ENCODE results near the gene EIF3L.

The EIF3L gene

DNA sequence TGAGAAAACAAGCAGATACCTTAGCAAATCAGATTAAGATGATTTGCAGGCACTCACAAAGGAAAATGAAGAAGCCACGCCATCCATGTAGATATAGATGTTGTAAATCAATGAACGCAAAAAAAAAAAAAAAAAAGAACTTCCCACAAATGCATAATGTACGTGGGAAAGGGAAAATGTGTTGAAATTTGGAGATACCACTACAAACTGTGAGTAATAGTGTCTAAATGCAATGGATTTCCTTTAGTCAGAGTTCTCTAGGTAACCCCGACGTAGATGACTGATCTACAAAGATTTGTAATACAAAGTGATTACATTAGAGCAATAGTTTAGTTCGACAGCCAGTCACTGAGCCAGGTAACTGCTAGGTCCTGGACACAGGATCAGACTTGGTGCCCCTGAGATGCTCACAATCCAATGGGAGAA lies 4.3 kb upstream of the EIF3L start:
- no peak for TF ChIP-seq CTCF (conservative IDR thresholded peaks at IDR 0.05; ENCODE audit: low read depth, low read length)
- peak overlapping the region; percentile 47 for H3K4me3 ChIP-seq (ENCODE audit: low read depth, low read length)
- DNase-seq (ENCODE audit: low read depth): no peak

GRCh38 chr22:37846433-37846832 lies 2.8 kb upstream of the EIF3L start:
- DNase-seq (ENCODE audit: low read depth): no peak
- TF ChIP-seq CTCF (conservative IDR thresholded peaks at IDR 0.05; ENCODE audit: low read depth, low read length): no peak
- H3K4me3 ChIP-seq (ENCODE audit: low read depth, low read length): no peak overlapping the region

GRCh38 chr22:37848587-37849088 lies 581 bp upstream of the EIF3L start:
- TF ChIP-seq CTCF (conservative IDR thresholded peaks at IDR 0.05; ENCODE audit: low read depth, low read length): no peak
- peak; percentile 54 for DNase-seq (ENCODE audit: low read depth)
- peak overlapping the region; percentile 95 for H3K4me3 ChIP-seq (ENCODE audit: low read depth, low read length)

GRCh38 chr22:37850801-37851200 lies 1.6 kb downstream of the EIF3L start:
- no peak for DNase-seq (ENCODE audit: low read depth)
- H3K4me3 ChIP-seq (ENCODE audit: low read depth, low read length): no peak overlapping the region
- TF ChIP-seq CTCF (conservative IDR thresholded peaks at IDR 0.05; ENCODE audit: low read depth, low read length): no peak

- no peak overlapping the region for H3K4me3 ChIP-seq (ENCODE audit: low read depth, low read length)
- DNase-seq (ENCODE audit: low read depth): no peak
- TF ChIP-seq CTCF (conservative IDR thresholded peaks at IDR 0.05; ENCODE audit: low read depth, low read length): no peak
Measured at GRCh38 chr22:37852418-37852817, 3.2 kb downstream of the EIF3L start.

GRCh38 chr22:37854946-37855345 lies 5.7 kb downstream of the EIF3L start:
- no peak overlapping the region for H3K4me3 ChIP-seq (ENCODE audit: low read depth, low read length)
- no peak for DNase-seq (ENCODE audit: low read depth)
- TF ChIP-seq CTCF (conservative IDR thresholded peaks at IDR 0.05; ENCODE audit: low read depth, low read length): no peak

DNA sequence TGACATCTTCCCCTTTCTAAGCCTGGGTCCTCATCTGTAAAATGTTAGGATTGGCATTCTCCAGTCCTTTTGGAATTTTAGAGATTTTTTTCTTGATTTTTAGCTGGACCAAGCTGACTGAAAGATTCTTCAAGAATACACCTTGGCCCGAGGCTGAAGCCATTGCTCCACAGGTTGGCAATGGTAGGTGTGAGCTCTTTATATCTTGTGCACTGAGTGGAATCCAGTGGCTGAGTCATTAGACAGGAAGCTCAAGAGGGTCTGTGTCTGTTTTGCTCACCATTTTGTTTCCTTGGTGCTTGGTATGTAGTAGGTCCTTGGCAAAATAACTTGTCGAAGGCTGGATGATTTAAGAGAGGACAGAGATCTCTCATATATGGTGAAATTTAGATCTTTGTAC lies 6.2 kb downstream of the EIF3L start:
- no peak overlapping the region for H3K4me3 ChIP-seq (ENCODE audit: low read depth, low read length)
- no peak for TF ChIP-seq CTCF (conservative IDR thresholded peaks at IDR 0.05; ENCODE audit: low read depth, low read length)
- no peak for DNase-seq (ENCODE audit: low read depth)

All from choroid plexus epithelial cell (primary cell).